Epithelial cell of prostate (primary cell): ENCODE results near the gene MGRN1.
A peak's percentile ranks its signal among the peaks of the same experiment; 100 is the strongest.

Source experiments
- DNase-seq: peaks from one replicate; pipeline ENCODE4 v3.0.0-alpha.2; 2011; ENCODE audit warnings: low read depth, low spot score
- H3K27ac ChIP-seq: fragments of 450-650 bp; 2 replicates; pipeline ENCODE4 v1.5.1; 2017; ENCODE audit warnings: mild to moderate bottlenecking

MGRN1 gene

GRCh38 chr16:4693956-4694641, 69.5 kb downstream of the MGRN1 start:
- no peak for DNase-seq

GRCh38 chr16:4694642-4695451, 70.2 kb downstream of the MGRN1 start:
- H3K27ac ChIP-seq = no peak overlapping the region

More at GRCh38 chr16:4693956-4694641, 69.5 kb downstream of the MGRN1 start:
- peak overlapping the region; percentile 48 for H3K27ac ChIP-seq

GRCh38 chr16:4695473-4696171, 71.0 kb downstream of the MGRN1 start:
- DNase-seq = no peak
- no peak overlapping the region for H3K27ac ChIP-seq

More at GRCh38 chr16:4694642-4695451, 70.2 kb downstream of the MGRN1 start:
- DNase-seq = no peak

- no peak for DNase-seq
- no peak overlapping the region for H3K27ac ChIP-seq
Observed at GRCh38 chr16:4696172-4696904, 71.7 kb downstream of the MGRN1 start.

- no peak for DNase-seq
- no peak overlapping the region for H3K27ac ChIP-seq
Observed at GRCh38 chr16:4696905-4697847, 72.5 kb downstream of the MGRN1 start.

- DNase-seq = no peak
- no peak overlapping the region for H3K27ac ChIP-seq
Observed at GRCh38 chr16:4697848-4698291, 73.2 kb downstream of the MGRN1 start.

GRCh38 chr16:4698321-4699045, 73.9 kb downstream of the MGRN1 start:
- no peak overlapping the region for H3K27ac ChIP-seq
- no peak for DNase-seq

- DNase-seq = no peak
- H3K27ac ChIP-seq = no peak overlapping the region
Observed at GRCh38 chr16:4699046-4699556, 74.5 kb downstream of the MGRN1 start.

- DNase-seq = peak; percentile 31
- H3K27ac ChIP-seq = no peak overlapping the region
Observed at GRCh38 chr16:4700380-4700996, 75.9 kb downstream of the MGRN1 start.

GRCh38 chr16:4700997-4701743, 76.5 kb downstream of the MGRN1 start:
- no peak for DNase-seq
- H3K27ac ChIP-seq = no peak overlapping the region

- H3K27ac ChIP-seq = no peak overlapping the region
- DNase-seq = no peak
Observed at GRCh38 chr16:4701791-4702465, 77.3 kb downstream of the MGRN1 start.

GRCh38 chr16:4702466-4702808, 77.8 kb downstream of the MGRN1 start:
- no peak overlapping the region for H3K27ac ChIP-seq
- DNase-seq = no peak

- no peak for DNase-seq
- no peak overlapping the region for H3K27ac ChIP-seq
Observed at GRCh38 chr16:4703906-4704305, 79.3 kb downstream of the MGRN1 start.

- no peak for DNase-seq
- H3K27ac ChIP-seq = no peak overlapping the region
Observed at GRCh38 chr16:4704491-4704890, 79.9 kb downstream of the MGRN1 start.

- DNase-seq = no peak
- H3K27ac ChIP-seq = no peak overlapping the region
Observed at GRCh38 chr16:4704913-4705312, 80.3 kb downstream of the MGRN1 start.

GRCh38 chr16:4706871-4707270, 82.2 kb downstream of the MGRN1 start:
- H3K27ac ChIP-seq = no peak overlapping the region
- no peak for DNase-seq

- no peak for DNase-seq
- no peak overlapping the region for H3K27ac ChIP-seq
Observed at GRCh38 chr16:4709481-4709880, 84.9 kb downstream of the MGRN1 start.
